ENCODE measurements around the gene CYP1A1. TPM values are rescaled to one million over a fixed set of nuclear protein-coding genes. Genes with fewer than 3 reads are reported as not detected.

Gene CYP1A1
- total RNA-seq, 4 donors from 2014 or later: 0.18 to 1.1 TPM; not detected in 2

DNA sequence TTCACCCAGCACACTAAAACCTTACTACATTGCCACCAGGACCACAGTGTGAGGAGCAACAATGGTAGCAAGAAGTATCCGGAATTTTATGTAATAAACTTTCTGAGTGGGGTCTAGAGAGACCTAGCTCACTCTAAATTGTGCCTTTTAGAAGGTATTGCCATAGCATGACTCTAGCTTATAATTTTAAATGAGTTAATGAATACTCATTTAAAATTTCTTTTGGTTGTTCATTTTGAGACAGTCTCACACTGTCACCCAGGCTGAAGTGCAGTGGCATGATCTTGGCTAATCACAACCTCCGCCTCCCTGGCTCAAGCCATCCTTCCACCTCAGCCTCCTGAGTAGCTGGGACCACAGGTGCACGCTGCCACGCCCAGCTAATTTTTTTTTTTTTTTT lies 55.7 kb downstream of the CYP1A1 start:
- peaks cover 0 to 68% (median 8%) of the 10 kb centered on the region in 3 donors for H3K36me3 ChIP-seq
- intact Hi-C loops (cut with DNase I): no loop called here
- H3K4me1 ChIP-seq: peaks cover 0 to 6% (median 1%) of the 10 kb centered on the region in 3 donors
- 90 to 97% methylated on average over 4 of the region's 4 CpGs for WGBS, 2 donors
- TF ChIP-seq, protein P1, sequence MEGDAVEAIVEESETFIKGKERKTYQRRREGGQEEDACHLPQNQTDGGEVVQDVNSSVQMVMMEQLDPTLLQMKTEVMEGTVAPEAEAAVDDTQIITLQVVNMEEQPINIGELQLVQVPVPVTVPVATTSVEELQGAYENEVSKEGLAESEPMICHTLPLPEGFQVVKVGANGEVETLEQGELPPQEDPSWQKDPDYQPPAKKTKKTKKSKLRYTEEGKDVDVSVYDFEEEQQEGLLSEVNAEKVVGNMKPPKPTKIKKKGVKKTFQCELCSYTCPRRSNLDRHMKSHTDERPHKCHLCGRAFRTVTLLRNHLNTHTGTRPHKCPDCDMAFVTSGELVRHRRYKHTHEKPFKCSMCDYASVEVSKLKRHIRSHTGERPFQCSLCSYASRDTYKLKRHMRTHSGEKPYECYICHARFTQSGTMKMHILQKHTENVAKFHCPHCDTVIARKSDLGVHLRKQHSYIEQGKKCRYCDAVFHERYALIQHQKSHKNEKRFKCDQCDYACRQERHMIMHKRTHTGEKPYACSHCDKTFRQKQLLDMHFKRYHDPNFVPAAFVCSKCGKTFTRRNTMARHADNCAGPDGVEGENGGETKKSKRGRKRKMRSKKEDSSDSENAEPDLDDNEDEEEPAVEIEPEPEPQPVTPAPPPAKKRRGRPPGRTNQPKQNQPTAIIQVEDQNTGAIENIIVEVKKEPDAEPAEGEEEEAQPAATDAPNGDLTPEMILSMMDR (IDR thresholded peaks at IDR 0.05): no peak
- TF ChIP-seq POLR2A (IDR thresholded peaks at IDR 0.05): no peak
- no peak overlapping the region for H3K4me3 ChIP-seq
- no peak for DNase-seq
- no peaks in the 10 kb centered on the region for H3K27me3 ChIP-seq
- H3K9me3 ChIP-seq: no peaks in the 10 kb centered on the region
- no peak overlapping the region for H3K27ac ChIP-seq

Other genes starting within 250 kb of the CYP1A1 start
- 10 to 100 TPM in 1 of 4 donors, 1 to 10 TPM in 3; 4.5 to 11.6 (median 6.4) TPM for gene ARID3B, start 184.3 kb downstream of the CYP1A1 start, total RNA-seq
- gene CLK3, start 109.7 kb downstream of the CYP1A1 start, total RNA-seq: 100 to 1,000 TPM in 1 of 4 donors, 10 to 100 TPM in 3; 46.8 to 105 (median 58.0) TPM
- 10 to 100 TPM in 3 of 4 donors, 1 to 10 TPM in 1; 10.0 to 17.4 (median 13.2) TPM for gene EDC3, start 29.5 kb downstream of the CYP1A1 start, total RNA-seq
- gene CYP1A2, start 23.3 kb upstream of the CYP1A1 start, total RNA-seq: not detected
- gene CSK, start 56.6 kb upstream of the CYP1A1 start, total RNA-seq: 100 to 1,000 TPM in 1 of 4 donors, 10 to 100 TPM in 3; 30.6 to 130 (median 45.2) TPM
- under 1 TPM in 1 of 4 donors, not detected in 3; 0.18 TPM for gene LMAN1L, start 87.3 kb upstream of the CYP1A1 start, total RNA-seq
- gene CPLX3, start 101.1 kb upstream of the CYP1A1 start, total RNA-seq: under 1 TPM in 1 of 4 donors, not detected in 3; 0.11 TPM
- 100 to 1,000 TPM in 1 of 4 donors, 10 to 100 TPM in 3; 53.3 to 113 (median 60.9) TPM for gene ULK3, start 117.6 kb upstream of the CYP1A1 start, total RNA-seq
- 100 to 1,000 TPM in 1 of 4 donors, 10 to 100 TPM in 3; 65.8 to 131 (median 88.7) TPM for gene SCAMP2, start 147.8 kb upstream of the CYP1A1 start, total RNA-seq
- 10 to 100 TPM; 26.5 to 51.9 (median 47.9) TPM for gene MPI, start 164.5 kb upstream of the CYP1A1 start, total RNA-seq
- 10 to 100 TPM; 29.3 to 71.8 (median 45.4) TPM for gene FAM219B, start 181.3 kb upstream of the CYP1A1 start, total RNA-seq
- 100 to 1,000 TPM; 110 to 197 (median 172) TPM for gene COX5A, start 212.5 kb upstream of the CYP1A1 start, total RNA-seq
- gene RPP25, start 231.2 kb upstream of the CYP1A1 start, total RNA-seq: 10 to 100 TPM in 3 of 4 donors, 1 to 10 TPM in 1; 5.8 to 12.5 (median 12.3) TPM

All from esophagus squamous epithelium (tissue), 5 donors.